Heart left ventricle (tissue), 13 donors: ENCODE data around the gene MRPL9.

ENCODE experiments used
- POLR2A ChIP-seq, 2 donors: fragments of 450-650 bp; IDR thresholded peaks; one replicate each; pipeline ENCODE4 v1.6.1; 2017; ENCODE audit warnings: antibody characterized with exemption in 2 of 2, mild to moderate bottlenecking in 2 of 2, moderate library complexity in 2 of 2
- TF ChIP-seq, protein P1 (sequence below), 12 donors: fragments of 200-600 bp; sonication (generic) in 4 of 12; IDR thresholded peaks; one replicate each; pipeline versions ENCODE4 v1.5.0 to v1.8.0; 2018 to 2022; ENCODE audit warnings: antibody characterized with exemption in 12 of 12, mild to moderate bottlenecking in 5 of 12
- donor health status: ischemic (EF 13 %, LVEDD 7.1; RV severe dilation, severe dysfunction).
- donor health status: DM: no; HTN: yes; CAD: no.
- donor health status: DM: no; HTN: no; CAD: no.
- donor health status: ischemic (EF 25% LVEDD 6.9; RV normal size, moderate dysfunction).
- donor health status: ischemic (EF 25% LVEDD 5.7; RV mildly dilated, moderate dysfunction).
- donor health status: ischemic (EF 35%, LVEDD 5.7; RV mildly dilated, moderate dysfunction).
- donor health status: nonischemic (EF 11% LVEDD 7.7; RV severe dilation, severe dysfunction).
- donor health status: DM: yes; HTN: yes; CAD: no.
- donor health status: PGD.
- donor health status: ischemic (EF 29% LVEDD 5.4; RV normal size, mild dysfunction).
- donor health status: nonischemic (EF 23%, LVEDD 6.1; RV moderate dilation, normal function).

GRCh38 chr1:151720974-151721787 lies 42.1 kb downstream of the MRPL9 start, which contains the start of gene RIIAD1:
- TF ChIP-seq, protein P1, sequence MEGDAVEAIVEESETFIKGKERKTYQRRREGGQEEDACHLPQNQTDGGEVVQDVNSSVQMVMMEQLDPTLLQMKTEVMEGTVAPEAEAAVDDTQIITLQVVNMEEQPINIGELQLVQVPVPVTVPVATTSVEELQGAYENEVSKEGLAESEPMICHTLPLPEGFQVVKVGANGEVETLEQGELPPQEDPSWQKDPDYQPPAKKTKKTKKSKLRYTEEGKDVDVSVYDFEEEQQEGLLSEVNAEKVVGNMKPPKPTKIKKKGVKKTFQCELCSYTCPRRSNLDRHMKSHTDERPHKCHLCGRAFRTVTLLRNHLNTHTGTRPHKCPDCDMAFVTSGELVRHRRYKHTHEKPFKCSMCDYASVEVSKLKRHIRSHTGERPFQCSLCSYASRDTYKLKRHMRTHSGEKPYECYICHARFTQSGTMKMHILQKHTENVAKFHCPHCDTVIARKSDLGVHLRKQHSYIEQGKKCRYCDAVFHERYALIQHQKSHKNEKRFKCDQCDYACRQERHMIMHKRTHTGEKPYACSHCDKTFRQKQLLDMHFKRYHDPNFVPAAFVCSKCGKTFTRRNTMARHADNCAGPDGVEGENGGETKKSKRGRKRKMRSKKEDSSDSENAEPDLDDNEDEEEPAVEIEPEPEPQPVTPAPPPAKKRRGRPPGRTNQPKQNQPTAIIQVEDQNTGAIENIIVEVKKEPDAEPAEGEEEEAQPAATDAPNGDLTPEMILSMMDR (IDR thresholded peaks at IDR 0.05): peak in 2 of 12 donors; percentile 32 to 37
- no peak for TF ChIP-seq POLR2A (IDR thresholded peaks at IDR 0.05)
